OCI-LY1 (cell line): ENCODE data around the gene TMEM150C.
"Not testable (repeated sequence)": the region's sequence is repeated elsewhere in the genome, so short reads cannot be mapped to it uniquely, and the experiment has no call there.

Experiments
- EZH2 ChIP-seq: fragments of 200-600 bp; sonication (generic), shearing (Covaris generic); IDR thresholded peaks from 2 replicates; pipeline ENCODE4 v1.8.0; 2017; ENCODE audit warnings: borderline replicate concordance, mixed run types, mild to moderate bottlenecking, antibody characterized with exemption, low read length, moderate library complexity, mixed read lengths
- TF ChIP-seq, protein P1 (sequence below): fragments of 200-600 bp; sonication (generic), shearing (Covaris generic); IDR thresholded peaks from 2 replicates; pipeline ENCODE4 v1.5.1; 2017; ENCODE audit warnings: mild to moderate bottlenecking, antibody characterized with exemption, low read length, moderate library complexity, mixed read lengths

DNA sequence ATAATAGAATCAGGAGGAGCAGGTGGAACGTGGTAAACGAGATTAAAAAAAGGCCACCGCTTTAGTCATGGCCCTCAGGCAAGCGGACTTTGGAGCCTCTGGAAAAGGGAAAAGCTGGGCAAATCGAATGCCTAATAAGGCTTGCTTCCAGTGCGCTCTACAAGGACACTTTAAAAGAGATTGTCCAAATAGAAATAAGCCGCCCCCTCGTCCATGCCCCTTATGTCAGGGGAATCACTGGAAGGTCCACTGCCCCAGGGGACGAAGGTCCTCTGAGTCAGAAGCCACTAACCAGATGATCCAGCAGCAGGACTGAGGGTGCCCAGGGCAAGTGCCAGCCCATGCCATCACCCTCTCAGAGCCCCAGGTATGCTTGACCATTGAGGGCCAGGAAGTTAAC is 84.3 kb downstream of the TMEM150C start:
- TF ChIP-seq, protein P1, sequence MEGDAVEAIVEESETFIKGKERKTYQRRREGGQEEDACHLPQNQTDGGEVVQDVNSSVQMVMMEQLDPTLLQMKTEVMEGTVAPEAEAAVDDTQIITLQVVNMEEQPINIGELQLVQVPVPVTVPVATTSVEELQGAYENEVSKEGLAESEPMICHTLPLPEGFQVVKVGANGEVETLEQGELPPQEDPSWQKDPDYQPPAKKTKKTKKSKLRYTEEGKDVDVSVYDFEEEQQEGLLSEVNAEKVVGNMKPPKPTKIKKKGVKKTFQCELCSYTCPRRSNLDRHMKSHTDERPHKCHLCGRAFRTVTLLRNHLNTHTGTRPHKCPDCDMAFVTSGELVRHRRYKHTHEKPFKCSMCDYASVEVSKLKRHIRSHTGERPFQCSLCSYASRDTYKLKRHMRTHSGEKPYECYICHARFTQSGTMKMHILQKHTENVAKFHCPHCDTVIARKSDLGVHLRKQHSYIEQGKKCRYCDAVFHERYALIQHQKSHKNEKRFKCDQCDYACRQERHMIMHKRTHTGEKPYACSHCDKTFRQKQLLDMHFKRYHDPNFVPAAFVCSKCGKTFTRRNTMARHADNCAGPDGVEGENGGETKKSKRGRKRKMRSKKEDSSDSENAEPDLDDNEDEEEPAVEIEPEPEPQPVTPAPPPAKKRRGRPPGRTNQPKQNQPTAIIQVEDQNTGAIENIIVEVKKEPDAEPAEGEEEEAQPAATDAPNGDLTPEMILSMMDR = not testable (repeated sequence)
- TF ChIP-seq EZH2 = not testable (repeated sequence)
